ENCODE measurements around the gene LTB4R2.

The LTB4R2 gene

GRCh38 chr14:24310265-24310645, 315 bp downstream of the LTB4R2 start:
- ATAC-seq: no peak
- TF ChIP-seq ZFP30 (CRISPR knock-in tag; IDR thresholded peaks at IDR 0.05) (no peak), ZFP3 (CRISPR knock-in tag; IDR thresholded peaks at IDR 0.05) (no peak), PPARA (CRISPR knock-in tag; IDR thresholded peaks at IDR 0.05; ENCODE audit: borderline replicate concordance) (no peak), ZNF70 (CRISPR knock-in tag; IDR thresholded peaks at IDR 0.05) (no peak), ZNF565 (CRISPR knock-in tag; conservative IDR thresholded peaks at IDR 0.05; ENCODE audit: low read depth) (no peak)

GRCh38 chr14:24310646-24311604, 985 bp downstream of the LTB4R2 start, which contains the start of gene LTB4R:
Gene LTB4R, plus strand, starts transcription at chr14:24311502. Its CDS starts 4,150 bp downstream, at chr14:24315652.
- no peak for ATAC-seq
- TF ChIP-seq CSRNP3 (CRISPR knock-in tag; IDR thresholded peaks at IDR 0.05) (no peak), OSR1 (CRISPR knock-in tag; IDR thresholded peaks at IDR 0.05) (no peak), CSDC2 (CRISPR knock-in tag; IDR thresholded peaks at IDR 0.05) (no peak), TCF4 (CRISPR knock-in tag; IDR thresholded peaks at IDR 0.05; ENCODE audit: borderline replicate concordance) (no peak), ZNF70 (CRISPR knock-in tag; IDR thresholded peaks at IDR 0.05) (no peak), ZC3H10 (CRISPR knock-in tag; IDR thresholded peaks at IDR 0.05) (no peak), ISL1 (CRISPR knock-in tag; IDR thresholded peaks at IDR 0.05) (no peak), PPARA (CRISPR knock-in tag; IDR thresholded peaks at IDR 0.05; ENCODE audit: borderline replicate concordance) (no peak), ZNF565 (CRISPR knock-in tag; conservative IDR thresholded peaks at IDR 0.05; ENCODE audit: low read depth) (no peak), TOX (CRISPR knock-in tag; IDR thresholded peaks at IDR 0.05; ENCODE audit: borderline replicate concordance) (no peak)

- TF ChIP-seq ZNF565 (CRISPR knock-in tag; conservative IDR thresholded peaks at IDR 0.05; ENCODE audit: low read depth): no peak
- no peak for TF ChIP-seq ZFP3 (CRISPR knock-in tag; IDR thresholded peaks at IDR 0.05)
- no peak for TF ChIP-seq PATZ1 (CRISPR knock-in tag; IDR thresholded peaks at IDR 0.05; ENCODE audit: borderline replicate concordance)
- TF ChIP-seq BACH2 (CRISPR knock-in tag; IDR thresholded peaks at IDR 0.05; ENCODE audit: borderline replicate concordance): no peak
- no peak for TF ChIP-seq TCF4 (CRISPR knock-in tag; IDR thresholded peaks at IDR 0.05; ENCODE audit: borderline replicate concordance)
- no peak for TF ChIP-seq TSHZ2 (CRISPR knock-in tag; IDR thresholded peaks at IDR 0.05)
- TF ChIP-seq ARNTL (CRISPR knock-in tag; IDR thresholded peaks at IDR 0.05; ENCODE audit: borderline replicate concordance, low read depth): no peak
- TF ChIP-seq ZNF8 (CRISPR knock-in tag; IDR thresholded peaks at IDR 0.05): no peak
- no peak for TF ChIP-seq GLIS3 (CRISPR knock-in tag; IDR thresholded peaks at IDR 0.05)
- no peak for TF ChIP-seq SNAI2 (CRISPR knock-in tag; IDR thresholded peaks at IDR 0.05)
- no peak for TF ChIP-seq OSR1 (CRISPR knock-in tag; IDR thresholded peaks at IDR 0.05)
- no peak for TF ChIP-seq TOX (CRISPR knock-in tag; IDR thresholded peaks at IDR 0.05; ENCODE audit: borderline replicate concordance)
- TF ChIP-seq ESRRG (CRISPR knock-in tag; IDR thresholded peaks at IDR 0.05): no peak
- TF ChIP-seq ISL1 (CRISPR knock-in tag; IDR thresholded peaks at IDR 0.05): no peak
- TF ChIP-seq CSDC2 (CRISPR knock-in tag; IDR thresholded peaks at IDR 0.05): no peak
- no peak for TF ChIP-seq ZFP30 (CRISPR knock-in tag; IDR thresholded peaks at IDR 0.05)
- TF ChIP-seq PPARA (CRISPR knock-in tag; IDR thresholded peaks at IDR 0.05; ENCODE audit: borderline replicate concordance): no peak
- no peak for TF ChIP-seq ZC3H10 (CRISPR knock-in tag; IDR thresholded peaks at IDR 0.05)
- ATAC-seq: no peak
These were observed 2.1 kb downstream of the LTB4R2 start for GRCh38 chr14:24311837-24312615.
